ENCODE results near the gene ALAS1.

- no peak for TF ChIP-seq EP300 (IDR thresholded peaks at IDR 0.05)
- no peak for TF ChIP-seq POLR2A (IDR thresholded peaks at IDR 0.05)
- no peak for TF ChIP-seq CTCF (IDR thresholded peaks at IDR 0.05)
These were observed 26.3 kb upstream of the ALAS1 start for GRCh38 chr3:52171514-52172261.

All from gastroesophageal sphincter (tissue), 3 donors.